DMS53 treated with DMSO at 0.1 percent for 48 hours (cell line): ENCODE measurements around the gene ERI3.

Experiments used
- DNase-seq: peaks from one replicate; lab custom pipeline; 2025; ENCODE audit not compliant: unreplicated experiment; lab: John Stamatoyannopoulos, UW

ERI3 gene

DNA sequence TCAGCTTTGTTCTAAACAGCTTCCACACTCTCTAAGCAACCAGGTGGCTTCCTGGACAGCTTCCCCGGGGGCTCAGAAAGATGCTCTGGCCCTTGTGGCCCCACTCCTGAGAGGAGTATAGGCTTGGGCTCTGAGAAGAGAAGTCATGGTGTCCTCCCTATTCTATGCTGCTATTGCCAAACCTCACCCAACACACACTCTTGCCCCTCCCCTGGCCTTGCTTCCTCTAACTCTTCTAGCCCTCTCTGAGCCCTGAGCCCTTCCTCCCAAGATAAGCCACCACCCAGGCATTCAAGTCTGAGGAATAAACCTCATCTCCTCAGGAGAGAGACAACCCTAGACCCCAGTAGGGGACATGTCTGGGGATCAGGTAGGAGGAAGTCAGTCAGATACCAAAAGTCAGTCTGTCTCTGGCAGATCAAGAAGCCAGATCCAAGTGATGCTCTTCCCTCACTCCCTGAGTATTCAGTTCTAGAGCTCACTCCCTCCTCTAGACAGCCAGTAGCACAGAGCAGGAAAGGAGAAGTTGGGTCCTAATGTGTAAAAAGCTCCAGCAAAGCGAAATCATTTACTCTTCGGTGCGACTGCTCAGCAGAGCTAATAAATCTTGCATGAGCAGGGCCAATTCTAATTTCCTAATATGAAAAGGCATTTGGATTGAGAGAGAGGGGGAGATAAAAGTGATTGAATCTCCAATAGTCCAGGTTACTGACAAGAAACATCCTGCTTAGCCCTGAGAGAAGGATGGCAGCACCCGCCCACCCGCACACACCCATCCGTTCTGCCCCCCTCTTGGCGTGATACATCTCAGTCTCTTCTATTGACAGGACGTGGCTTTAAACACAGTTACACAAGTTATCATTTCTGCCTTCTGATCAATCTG lies 91.2 kb downstream of the ERI3 start:
- DNase-seq: no peak

DNA sequence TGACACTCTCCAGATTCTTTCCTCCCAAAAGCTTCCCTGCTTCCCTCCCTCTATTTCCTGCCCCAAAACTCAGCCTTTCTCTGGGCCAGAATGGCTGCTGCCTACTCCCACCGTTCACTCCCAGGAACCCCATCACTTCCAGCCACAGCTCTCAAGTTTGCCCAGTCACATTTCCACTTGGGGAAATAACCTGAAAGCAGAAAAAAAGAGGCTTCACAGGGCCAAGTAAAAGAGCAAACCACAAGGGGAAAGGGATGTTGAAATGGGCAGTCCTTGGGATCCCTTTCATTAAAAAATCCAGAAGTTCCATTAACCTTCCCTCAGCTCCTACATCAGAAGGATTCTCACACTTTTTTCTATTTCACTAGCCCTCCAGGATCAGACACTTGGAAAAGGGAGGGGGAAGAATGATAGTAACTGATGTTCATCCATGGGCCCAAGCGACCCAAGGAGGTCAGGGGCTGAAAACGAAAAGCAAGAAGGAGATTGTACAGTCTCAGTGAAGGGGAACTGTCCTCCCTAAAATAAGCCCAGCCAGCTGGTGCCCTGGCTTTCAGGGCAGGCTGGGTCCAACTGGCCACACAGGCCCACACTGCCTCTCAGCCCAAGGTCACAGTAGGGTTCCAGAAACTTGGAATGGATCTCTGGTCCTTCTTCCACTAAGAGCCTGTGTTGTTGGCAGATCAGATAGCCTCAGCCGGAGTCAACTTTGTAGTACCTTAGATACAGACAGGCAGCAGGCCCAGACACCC lies 92.1 kb downstream of the ERI3 start:
- no peak for DNase-seq

DNA sequence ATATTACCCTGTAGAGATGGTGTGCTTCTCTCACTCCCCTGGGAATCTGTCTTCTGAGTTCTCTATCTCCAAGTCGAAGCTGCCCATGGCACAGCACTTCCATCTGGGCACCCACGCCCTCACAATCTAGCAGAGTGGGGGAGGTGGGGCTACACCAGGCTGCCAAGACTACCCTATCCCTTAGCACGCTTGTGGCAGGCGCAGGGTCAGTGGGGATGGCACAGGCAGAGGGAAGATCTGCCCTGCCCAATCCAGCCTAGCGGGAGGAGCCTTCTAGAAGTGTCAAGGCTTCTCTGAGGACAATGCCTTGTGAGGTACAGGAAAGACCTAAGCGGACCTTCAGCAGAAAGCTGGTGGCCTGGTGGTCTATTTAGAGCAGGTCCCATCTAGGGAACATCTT lies 92.6 kb downstream of the ERI3 start:
- no peak for DNase-seq

DNA sequence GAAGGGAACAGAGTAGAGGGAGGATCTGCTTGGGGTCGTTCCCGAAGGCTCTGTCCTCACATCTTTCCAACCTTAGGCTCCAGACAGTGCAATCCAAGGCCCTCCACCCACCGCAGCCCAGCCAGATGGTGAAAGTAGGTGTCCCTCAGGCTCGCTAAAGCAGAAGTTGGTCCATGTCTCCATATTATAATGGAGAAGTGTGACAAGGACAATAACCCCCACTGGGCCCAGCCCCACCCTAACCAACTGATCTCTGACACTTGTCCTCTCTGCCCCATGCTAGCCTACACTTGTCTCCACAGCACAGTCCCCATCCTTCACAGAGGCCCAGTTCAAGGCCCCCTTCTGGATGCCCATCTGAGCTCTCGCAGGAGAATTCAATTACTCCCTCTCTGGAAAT lies 93.1 kb downstream of the ERI3 start:
- DNase-seq: no peak

DNA sequence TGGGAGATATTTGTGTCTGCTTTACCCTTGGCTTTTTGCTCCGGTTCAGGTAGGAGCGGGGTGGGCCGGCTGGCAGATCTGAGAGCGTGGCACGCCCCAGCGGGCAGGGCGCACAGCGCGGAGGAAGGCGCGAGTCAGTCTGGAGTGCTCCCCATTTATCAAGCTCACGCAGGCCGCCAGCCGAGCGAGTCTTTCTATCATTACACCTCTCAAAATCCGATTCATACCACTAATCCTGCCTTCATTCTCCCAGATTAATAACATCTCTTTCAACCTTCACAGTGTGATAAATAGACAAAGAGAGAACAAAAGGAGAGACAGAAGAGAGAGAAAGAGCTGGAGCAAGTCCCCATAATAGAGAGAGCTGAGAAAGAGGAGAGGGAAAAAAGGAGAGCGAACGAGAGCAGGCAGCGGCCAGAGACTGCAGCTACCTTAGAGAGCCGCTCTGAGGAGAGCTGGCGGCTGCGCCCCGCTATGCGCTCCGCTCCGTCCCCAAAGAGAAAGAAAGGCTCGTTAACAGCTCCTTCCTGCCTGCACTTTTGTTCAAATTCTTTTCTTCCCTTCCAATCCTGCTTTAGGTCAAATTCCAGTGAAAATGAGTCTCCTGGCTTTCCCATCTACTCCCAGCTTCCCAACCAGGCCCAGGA lies 93.8 kb downstream of the ERI3 start:
- no peak for DNase-seq

DNA sequence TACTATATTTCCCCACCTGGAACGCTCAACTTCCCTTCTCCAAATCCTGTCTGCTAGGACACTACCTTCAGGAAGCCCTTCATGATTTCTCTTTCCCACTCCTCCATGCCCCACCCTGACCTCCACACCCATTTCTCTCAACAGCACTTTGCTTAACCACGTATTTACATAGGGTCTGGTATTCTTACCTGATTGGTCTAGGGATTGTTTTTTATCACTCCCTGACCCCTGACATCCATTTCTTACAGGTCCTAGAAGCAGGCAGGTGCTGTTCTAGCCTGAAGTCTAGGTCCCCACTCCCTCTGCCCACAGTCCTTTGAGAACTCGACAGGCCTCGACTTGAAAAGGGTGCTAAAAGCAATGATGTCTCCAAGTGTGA lies 94.3 kb downstream of the ERI3 start:
- no peak for DNase-seq

DNA sequence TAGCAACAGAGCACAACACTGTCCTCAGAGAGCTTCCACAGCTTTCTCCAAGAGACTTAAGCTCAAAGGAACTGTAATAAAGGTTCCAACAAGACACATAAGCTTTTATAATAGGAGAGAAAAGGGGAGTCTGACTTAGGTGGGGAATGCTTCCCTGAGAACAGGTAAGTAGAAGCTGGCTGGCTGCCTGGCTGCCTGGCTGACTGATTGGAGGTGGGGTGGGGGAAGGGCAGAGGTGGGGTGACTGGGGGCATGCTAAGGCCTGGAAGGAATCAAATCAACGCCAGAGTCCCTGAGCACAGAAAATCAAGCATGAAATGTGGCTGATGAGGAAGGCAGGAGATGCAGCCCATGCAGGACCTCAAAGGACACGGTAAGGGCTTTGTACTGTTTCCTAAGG lies 96.0 kb downstream of the ERI3 start:
- no peak for DNase-seq

DNA sequence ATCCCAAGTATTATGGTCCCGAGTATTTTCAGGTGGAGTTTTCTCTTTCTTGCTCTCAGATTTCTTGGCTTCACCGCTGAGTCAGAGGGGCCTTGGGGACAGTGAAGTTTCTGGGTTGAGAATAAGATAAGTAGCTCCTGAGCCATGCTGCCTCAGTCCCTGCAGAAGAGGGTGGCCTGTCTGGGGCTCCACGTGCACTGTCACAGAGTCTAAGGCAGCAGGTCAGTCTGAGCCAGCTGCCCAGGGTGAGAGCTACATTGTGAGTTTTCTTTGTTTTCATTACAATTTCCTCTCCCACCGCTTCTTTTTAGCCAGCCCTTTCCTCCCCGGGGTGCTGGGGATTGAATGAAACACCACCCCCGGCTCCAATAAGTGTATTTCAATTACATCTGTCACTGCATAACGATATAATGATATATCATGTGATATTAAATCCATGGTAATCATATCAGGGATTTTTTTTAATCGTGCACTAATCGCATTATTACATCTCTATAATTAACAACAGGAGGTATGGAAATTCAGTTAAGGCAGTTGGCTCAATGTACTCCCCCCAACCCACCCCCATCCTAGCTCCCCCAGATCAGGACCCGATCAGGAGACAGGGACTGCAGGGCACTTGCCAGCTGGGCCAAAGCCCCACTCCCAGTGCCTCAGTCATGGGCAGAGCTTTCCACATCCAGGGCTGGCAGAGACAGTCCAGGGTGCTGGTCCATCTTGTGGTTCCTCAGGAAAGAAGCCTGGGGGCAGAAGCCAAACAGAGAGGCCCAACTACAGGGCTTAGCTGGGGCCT lies 98.1 kb downstream of the ERI3 start:
- DNase-seq: no peak

DNA sequence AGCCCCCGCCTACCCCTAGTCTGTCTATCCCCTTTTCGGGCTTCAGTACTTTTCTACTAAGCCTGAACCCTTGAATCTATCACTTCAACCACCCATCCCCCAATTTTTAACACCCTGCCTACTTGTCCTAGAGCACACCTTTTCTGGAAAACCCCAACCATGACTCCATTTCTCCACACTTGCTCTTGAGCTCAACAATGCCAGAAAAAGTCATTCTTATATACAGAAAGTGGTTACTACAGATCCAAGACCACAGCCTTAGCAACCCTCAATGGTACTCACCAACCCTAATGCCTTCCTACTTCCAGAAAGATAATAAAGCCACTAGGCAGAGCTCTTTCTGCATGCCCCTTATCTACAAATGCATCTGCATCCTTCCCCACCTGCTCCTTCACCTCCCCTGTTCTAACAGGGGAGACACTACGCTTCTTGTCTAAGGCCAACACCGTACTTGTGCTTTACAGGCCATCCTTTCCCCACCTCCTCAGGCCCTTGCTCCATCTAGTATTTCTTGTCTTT lies 100.6 kb downstream of the ERI3 start:
- DNase-seq: no peak

DNA sequence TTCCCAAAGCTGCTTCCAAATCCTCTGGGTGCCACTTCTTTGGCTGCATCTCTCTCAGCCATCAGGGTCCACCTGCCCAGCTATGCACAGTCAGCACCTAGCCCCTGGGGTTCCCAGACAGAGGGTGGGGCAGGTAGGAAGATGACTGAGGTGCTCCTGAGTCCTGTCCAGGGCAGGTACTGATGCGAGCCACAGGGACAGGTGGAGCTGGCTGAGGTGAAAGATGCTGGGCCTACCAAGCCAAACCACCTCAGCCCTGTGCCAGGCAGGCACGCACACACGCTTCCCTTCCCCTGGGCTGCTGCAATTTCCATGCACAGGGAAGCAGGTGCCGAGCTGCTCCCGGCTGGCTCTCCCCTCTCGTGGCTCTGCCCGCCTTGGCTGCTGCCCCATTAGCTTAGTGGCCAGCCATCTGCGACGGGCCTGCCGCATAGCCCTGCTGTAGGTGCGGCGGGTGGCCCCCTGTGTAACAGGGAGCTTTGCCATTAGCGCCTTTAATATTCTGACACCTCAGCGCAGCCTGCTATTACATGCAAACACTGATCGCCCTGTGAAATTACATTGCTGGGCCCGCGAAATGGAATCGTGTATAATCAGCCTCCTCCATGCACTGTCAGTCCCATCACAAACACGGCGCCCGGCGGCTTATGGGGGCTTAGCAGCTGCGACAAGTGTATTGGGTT lies 102.9 kb downstream of the ERI3 start:
- DNase-seq: no peak

DNA sequence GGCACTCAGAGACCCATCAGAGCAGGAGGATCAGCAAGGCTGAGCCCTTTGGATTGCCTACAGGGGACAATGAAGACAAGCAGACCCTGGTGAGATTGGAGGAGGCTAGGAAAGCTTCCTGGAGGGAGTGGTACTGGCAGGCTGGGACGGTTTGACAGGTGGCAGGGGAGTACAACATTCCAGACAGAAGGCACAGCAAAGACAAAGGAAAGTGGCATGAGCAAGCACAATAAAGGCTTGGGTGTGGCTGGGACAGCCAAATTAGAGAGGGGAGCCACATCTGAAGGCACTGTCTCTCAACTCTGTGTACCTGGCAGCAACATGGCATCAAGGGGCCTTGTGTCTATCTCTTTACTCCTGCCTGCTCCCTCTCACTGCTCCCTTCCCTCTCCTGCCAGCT lies 103.6 kb downstream of the ERI3 start:
- no peak for DNase-seq

DNA sequence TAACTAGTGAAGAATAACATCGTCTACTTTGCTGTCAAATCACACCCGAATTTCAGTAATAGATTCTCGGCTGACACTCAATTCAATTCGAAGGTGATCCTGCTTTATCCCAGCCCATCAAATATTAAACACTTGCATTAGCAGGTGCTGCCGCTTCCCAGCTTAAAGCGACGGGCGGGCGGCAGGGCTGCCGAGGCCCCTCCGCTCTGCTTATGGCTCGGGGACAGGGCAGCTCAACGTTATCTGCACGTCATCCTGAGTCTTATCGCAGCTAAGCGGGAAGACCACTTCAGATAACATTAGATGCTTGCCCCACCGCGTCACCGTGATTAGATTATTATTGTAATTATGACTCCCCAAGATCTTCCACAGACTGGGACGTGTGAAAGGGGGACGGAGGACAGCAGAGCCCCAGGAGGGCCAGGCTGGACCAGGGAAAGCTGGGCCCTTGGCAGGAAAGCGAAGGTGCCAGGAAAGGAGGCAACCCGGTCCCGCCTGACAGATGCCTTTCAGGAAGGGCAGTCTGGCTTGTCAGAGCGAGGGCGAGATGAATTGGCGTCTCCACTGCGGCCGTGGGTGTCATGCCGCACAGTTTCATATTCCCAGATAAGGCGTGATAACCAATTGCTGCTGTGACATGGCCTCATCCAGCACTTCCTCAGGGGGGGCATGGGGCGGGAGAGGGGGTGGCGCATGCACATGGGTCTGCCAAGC lies 104.8 kb downstream of the ERI3 start:
- DNase-seq: no peak

DNA sequence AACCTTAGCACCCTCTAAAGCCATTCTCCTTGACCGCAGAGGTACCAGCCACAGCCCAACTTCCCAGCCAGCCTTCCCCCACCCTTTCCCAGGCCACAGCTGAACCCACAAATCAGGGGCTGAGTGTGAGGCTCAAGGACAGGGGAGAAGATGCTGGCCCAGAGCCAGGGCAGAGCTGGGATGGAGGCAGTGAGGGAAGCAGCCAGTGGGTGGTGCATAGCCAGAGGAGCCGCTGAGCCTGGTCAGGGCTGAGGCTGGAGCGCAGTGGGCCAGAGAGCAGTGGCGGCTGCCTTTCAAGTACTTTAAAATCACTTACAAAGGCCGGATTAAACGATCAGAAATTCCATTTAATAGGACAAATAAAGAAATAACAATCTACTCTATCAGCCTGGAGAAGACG lies 105.5 kb downstream of the ERI3 start:
- DNase-seq: no peak

DNA sequence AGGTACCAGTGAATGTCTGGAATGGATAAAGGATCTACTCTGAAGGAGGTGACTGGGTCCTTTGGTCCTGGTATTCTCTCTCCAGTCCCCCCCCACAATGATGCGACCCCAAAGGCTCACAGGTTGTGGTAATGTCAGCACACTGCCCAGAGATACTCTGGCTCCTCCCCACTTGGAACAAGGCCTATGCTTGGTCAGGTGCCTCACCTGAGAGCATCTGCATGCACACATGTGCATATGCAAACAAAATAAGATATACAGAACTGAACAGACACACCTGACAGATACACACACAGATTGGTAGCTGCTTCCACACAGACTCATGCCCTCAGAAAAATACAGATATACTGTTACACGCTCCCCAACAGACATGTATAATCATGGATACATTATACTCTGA lies 108.3 kb downstream of the ERI3 start:
- DNase-seq: peak; percentile 13

DNA sequence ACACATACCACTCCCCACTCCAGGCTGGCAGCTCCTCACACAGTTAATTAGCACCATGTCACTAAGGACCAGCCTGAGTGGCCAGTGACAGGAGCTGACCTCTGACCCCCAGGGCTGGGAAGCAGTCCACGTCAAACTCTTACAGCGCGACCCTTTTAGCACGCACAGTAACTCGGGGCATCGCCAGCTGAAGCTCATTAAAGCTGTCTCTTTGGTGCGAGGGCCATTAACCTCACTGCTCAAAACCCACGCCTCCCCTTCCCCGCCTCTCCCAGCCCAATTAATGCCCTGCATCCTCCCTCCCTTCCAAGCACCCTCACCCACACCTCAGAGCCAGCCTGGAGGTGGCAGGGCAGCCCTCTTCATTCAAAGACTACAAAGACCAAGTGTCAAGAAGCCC lies 110.1 kb downstream of the ERI3 start:
- DNase-seq: no peak

DNA sequence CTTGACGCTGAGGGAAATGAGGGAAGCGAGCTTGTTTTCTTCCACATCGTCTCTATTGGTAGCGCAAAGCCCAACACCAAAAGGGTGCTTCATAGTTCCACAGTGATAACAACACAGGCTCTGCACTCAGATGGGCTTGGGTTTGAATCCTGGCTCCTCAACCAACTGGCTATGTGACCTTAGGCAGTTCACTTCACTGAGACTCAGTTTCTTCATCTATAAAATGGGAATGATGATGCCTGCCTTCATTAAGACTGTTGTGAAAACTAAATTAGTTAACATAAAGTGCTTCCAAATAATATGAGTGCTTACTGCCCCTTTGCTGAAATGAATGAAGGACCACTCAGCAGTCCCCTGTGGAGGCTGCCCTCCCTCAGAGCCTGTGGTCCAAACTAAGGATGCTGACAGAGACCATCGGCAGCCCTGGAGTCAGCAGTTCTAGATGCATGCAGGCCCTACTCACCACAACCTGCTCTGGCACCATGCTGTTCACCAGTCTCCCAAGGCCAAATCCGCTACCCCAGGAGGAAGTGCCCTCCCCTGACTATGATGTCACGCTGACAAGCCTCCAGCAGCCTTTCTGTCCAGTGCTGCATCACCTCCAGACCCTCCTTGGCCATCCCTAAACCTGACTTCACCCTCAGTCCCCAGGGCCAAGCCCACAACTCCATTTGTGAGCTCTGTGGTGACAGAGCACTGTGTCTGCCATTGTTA lies 111.1 kb downstream of the ERI3 start:
- no peak for DNase-seq

DNA sequence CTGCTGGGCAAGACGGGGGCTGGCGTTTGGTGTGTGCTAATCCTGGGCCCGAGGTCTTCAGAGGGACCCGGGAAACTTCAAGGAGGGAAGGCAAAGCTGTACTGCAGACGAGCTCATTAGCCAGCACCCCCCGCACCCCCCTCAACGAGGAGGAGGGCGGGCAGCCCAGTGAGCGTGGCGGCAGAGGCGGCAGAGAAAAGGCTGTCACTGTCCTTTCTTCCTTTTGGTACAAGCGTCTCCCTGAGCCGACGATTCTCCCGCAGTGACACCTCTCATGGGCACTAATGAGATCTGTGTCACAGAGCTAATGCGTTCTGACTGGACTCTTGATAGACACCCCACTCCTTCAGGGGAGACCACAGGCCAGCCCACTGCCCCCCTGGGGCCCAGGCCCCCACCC lies 112.3 kb downstream of the ERI3 start:
- no peak for DNase-seq

DNA sequence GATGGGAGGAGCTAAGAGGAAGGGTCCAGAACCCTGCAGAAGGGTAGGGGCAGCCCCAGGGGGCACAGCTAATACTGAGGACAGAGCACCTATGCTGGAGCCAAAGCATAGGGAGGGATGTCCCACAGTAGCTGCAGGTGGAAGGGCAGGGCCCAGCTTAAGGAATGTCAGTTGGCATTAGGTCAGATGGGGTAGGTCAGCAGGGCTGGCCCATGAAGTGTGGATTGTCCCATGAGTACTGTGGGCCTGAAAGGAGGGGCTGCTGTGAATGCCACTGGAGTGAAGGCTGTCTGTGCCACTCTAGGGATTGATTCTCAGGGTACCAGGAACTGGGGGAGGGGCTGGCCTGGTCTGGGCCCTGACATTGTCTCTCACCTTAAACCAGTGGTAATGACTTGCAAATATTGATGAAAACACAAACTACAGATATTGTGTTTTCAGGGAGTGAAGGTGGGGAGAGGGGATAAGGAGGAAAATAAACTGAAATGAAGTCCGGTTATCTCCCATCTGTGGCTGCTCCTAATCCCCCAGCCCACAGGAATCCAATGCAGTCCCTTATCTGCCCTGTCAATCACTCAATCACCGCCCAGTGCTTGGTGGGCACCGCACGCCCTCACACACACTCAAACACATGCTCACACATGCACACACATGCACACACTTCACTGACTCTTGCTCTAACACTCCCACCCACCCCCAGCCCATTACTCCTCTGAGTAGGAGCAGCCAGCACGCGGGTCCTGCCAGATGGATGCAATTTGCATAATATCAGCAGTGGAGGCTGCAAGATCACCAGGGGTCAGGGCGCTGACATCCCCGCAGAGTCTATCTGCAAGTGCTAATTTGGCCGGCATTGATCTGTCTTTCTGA lies 114.0 kb downstream of the ERI3 start:
- no peak for DNase-seq
